Measurements from ENCODE around the gene PLXNA4. TPM values are rescaled to one million over a fixed set of nuclear protein-coding genes. Genes with fewer than 3 reads are reported as not detected.

Gene PLXNA4
- total RNA-seq, 2 donors from 2014 or later, result 9.5 to 18.0 TPM

DNA sequence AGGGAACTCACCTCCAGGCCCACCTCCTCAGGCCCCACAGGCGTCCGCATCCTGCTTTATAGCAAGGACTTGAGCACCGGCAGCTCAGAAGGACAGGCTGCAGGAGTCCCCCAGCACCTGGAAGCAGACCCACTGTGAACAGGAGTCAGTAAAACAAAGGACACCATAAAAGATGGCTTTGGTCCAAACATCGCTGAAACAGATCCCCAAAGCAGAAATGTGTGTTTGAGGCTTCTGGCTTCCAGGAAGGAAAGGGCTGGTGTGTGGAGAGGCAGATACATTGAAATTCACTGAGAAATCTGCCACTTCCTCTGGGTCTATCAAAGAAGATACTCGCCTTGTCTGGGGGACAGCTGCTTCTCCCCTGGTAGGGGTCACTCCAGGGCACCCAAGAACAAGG, 286.2 kb downstream of the PLXNA4 start:
- Histone ChIP-seq H3K4me3 (no peak overlapping the region), H3K36me3 (no peaks in the 10 kb centered on the region), H3K9me3 (no peaks in the 10 kb centered on the region), H3K27me3 (no peaks in the 10 kb centered on the region), H3K27ac (no peak overlapping the region), H3K4me1 (no peaks in the 10 kb centered on the region)
- TF ChIP-seq CTCF (IDR thresholded peaks at IDR 0.05), result no peak
- no peak for DNase-seq (ENCODE audit: low spot score)

GRCh38 chr7:132286836-132287235, 289.4 kb downstream of the PLXNA4 start:
- no peak for DNase-seq (ENCODE audit: low spot score)
- H3K27me3 ChIP-seq, result no peaks in the 10 kb centered on the region
- TF ChIP-seq CTCF (IDR thresholded peaks at IDR 0.05), result no peak
- H3K4me1 ChIP-seq, result no peaks in the 10 kb centered on the region
- no peaks in the 10 kb centered on the region for H3K9me3 ChIP-seq
- no peak overlapping the region for H3K4me3 ChIP-seq
- H3K27ac ChIP-seq, result no peak overlapping the region
- no peaks in the 10 kb centered on the region for H3K36me3 ChIP-seq

DNA sequence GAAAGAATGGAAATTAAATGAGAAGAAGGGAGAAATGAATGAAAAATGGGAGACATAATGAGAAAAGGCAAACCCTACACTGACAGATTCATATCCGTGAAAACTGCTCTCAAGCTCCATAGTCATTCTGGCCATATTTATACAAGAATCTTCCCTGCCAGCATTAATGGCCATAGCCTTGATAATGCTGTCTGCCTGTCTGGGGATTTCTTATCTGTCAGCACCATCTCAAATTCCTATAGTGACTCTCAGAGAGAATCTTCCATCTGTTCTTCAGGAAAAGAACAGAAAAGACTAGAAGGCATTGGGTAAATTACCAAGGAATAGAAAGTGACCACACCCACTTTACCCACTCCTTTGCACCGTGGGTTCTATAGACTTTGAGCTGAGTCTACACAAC, 295.9 kb downstream of the PLXNA4 start:
- Histone ChIP-seq H3K4me3 (no peak overlapping the region), H3K36me3 (no peaks in the 10 kb centered on the region), H3K9me3 (no peaks in the 10 kb centered on the region), H3K27ac (no peak overlapping the region), H3K4me1 (no peaks in the 10 kb centered on the region), H3K27me3 (no peaks in the 10 kb centered on the region)
- no peak for DNase-seq (ENCODE audit: low spot score)
- TF ChIP-seq CTCF (IDR thresholded peaks at IDR 0.05), result no peak

DNA sequence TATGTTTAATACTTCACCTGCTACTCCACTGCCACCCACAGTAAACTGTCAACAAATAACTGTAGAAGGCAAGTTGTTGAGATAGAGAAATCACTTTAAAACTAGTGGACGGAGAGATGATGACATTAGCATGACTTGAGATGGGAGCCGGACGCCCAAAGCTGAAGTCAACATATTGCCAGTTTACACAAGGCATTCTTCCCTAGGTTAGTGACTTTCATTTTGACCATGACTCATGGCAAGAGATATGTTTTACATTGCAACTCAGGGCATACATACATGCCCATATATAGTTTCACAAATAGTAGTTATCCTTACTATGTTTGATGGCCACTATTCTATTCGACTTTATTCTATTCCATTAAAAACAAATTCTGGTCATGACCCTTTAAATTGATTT, 296.6 kb downstream of the PLXNA4 start:
- H3K9me3 ChIP-seq, result no peaks in the 10 kb centered on the region
- H3K27ac ChIP-seq, result no peak overlapping the region
- no peaks in the 10 kb centered on the region for H3K27me3 ChIP-seq
- H3K4me3 ChIP-seq, result no peak overlapping the region
- no peak for TF ChIP-seq CTCF (IDR thresholded peaks at IDR 0.05)
- no peak for DNase-seq (ENCODE audit: low spot score)
- H3K36me3 ChIP-seq, result no peaks in the 10 kb centered on the region
- no peaks in the 10 kb centered on the region for H3K4me1 ChIP-seq

- H3K27me3 ChIP-seq, result no peaks in the 10 kb centered on the region
- no peak overlapping the region for H3K27ac ChIP-seq
- no peaks in the 10 kb centered on the region for H3K36me3 ChIP-seq
- H3K9me3 ChIP-seq, result no peaks in the 10 kb centered on the region
- DNase-seq (ENCODE audit: low spot score), result no peak
- no peaks in the 10 kb centered on the region for H3K4me1 ChIP-seq
- no peak for TF ChIP-seq CTCF (IDR thresholded peaks at IDR 0.05)
- no peak overlapping the region for H3K4me3 ChIP-seq
Measured at GRCh38 chr7:132276976-132277725, 299.1 kb downstream of the PLXNA4 start.

DNA sequence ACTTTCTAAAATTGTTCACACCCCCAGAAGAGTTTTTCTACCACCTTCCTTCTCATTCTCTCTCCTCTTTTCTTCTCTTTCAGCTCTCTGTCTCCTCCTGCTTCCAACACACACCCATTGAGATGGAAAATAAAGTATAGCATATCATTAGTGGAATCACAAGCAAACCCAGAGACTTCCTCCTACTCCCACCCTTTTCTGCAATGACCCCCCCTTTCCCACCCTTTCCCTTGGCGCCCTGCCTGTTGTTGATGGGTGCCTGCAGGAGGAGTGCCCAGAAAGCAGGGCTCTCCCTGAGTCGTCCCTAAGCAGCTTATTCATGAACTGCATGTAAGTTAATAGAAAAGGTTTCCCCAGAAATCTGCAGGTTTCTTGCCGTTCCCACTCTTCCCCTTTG, 300.0 kb downstream of the PLXNA4 start:
- no peak for DNase-seq (ENCODE audit: low spot score)
- no peaks in the 10 kb centered on the region for H3K27me3 ChIP-seq
- H3K4me1 ChIP-seq, result no peaks in the 10 kb centered on the region
- no peak overlapping the region for H3K27ac ChIP-seq
- no peak overlapping the region for H3K4me3 ChIP-seq
- no peaks in the 10 kb centered on the region for H3K36me3 ChIP-seq
- TF ChIP-seq CTCF (IDR thresholded peaks at IDR 0.05), result no peak
- no peaks in the 10 kb centered on the region for H3K9me3 ChIP-seq

Measured in right atrium auricular region (tissue), 2 donors.